ENCODE data around the gene TRABD2B. TPM values are rescaled to one million over a fixed set of nuclear protein-coding genes. Genes with fewer than 3 reads are reported as not detected.

Gene TRABD2B
- total and polyA plus RNA-seq, 2 of the 13 experiments (the other 11 are each of a cell fraction or from before 2014, with no cell fraction given), result 0.04 TPM; not detected in 1

GRCh38 chr1:47978486-47978885 is 18.7 kb downstream of the TRABD2B start:
- in situ Hi-C loops (cut with HindIII; ENCODE audit: extremely low pct_ligation_motif_present, low pct_unique_long_range_greater_than_20kb), result no loop called here

More at GRCh38 chr1:47978486-47978885, 18.7 kb downstream of the TRABD2B start:
- no peaks in the 10 kb centered on the region for H3K4me1 ChIP-seq (ENCODE audit: insufficient read depth, low read length)
- BruUV-seq (replicated peaks), result no TSS peak
- H2AFZ ChIP-seq (ENCODE audit: low read length), result no peak overlapping the region
- H3K4me3 ChIP-seq (replicated peaks in 1 of 3; ENCODE audit: insufficient read depth in 1 of 3, low read depth in 2 of 3, low read length in 3 of 3), result no peak overlapping the region
- ATAC-seq, result no peak
- H3K27ac ChIP-seq (ENCODE audit: extremely low read length, insufficient read depth, low read length), result no peak overlapping the region
- intact Hi-C loops (cut with micrococcal nuclease; ENCODE audit: unreplicated experiment), result no loop called here
- POLR2A ChIA-PET, result no interaction called here
- WGBS (ENCODE audit: low lambda C conversion rate), result 30% methylated on average over 11 of the region's 12 CpGs
- peaks cover 0 to 9% of the 10 kb centered on the region in 2 experiments; a peak in 2 of 5 replicates for H3K27me3 ChIP-seq (ENCODE audit: control insufficient read depth in 1 of 2, insufficient read depth in 2 of 2, low read length in 2 of 2)
- no peaks in the 10 kb centered on the region for H3K9me3 ChIP-seq (ENCODE audit: low read length)
- DNase-seq (ENCODE audit: low spot score), result no peak
- H3K79me2 ChIP-seq (ENCODE audit: insufficient read depth, low read length), result no peaks in the 10 kb centered on the region
- no peak overlapping the region for H3K4me2 ChIP-seq (ENCODE audit: low read depth, low read length)
- no peaks in the 10 kb centered on the region for H3K36me3 ChIP-seq (replicated peaks in 1 of 2; ENCODE audit: control insufficient read depth in 1 of 2, insufficient read depth in 2 of 2, low read length in 2 of 2)
- CTCF ChIA-PET (ENCODE audit: low intra/inter-chr PET ratio, low total read pairs), result no interaction called here
- TF ChIP-seq RFXAP (CRISPR knock-in tag; IDR thresholded peaks at IDR 0.05; ENCODE audit: borderline replicate concordance), result no peak
- no peak for TF ChIP-seq SKIL (CRISPR knock-in tag; IDR thresholded peaks at IDR 0.05; ENCODE audit: borderline replicate concordance)
- no peak for TF ChIP-seq PLRG1 (conservative IDR thresholded peaks at IDR 0.05)
- TF ChIP-seq PREB (CRISPR knock-in tag; IDR thresholded peaks at IDR 0.05), result no peak
- no peak for TF ChIP-seq LCORL (IDR thresholded peaks at IDR 0.05)
- TF ChIP-seq LCORL (CRISPR knock-in tag; IDR thresholded peaks at IDR 0.05), result no peak
- TF ChIP-seq ZNF792 (CRISPR knock-in tag; IDR thresholded peaks at IDR 0.05), result no peak
- TF ChIP-seq CBFB (CRISPR knock-in tag; IDR thresholded peaks at IDR 0.05), result no peak
- TF ChIP-seq THRA (CRISPR knock-in tag; IDR thresholded peaks at IDR 0.05; ENCODE audit: borderline replicate concordance), result no peak
- no peak for TF ChIP-seq RELA (CRISPR knock-in tag; IDR thresholded peaks at IDR 0.05)
- TF ChIP-seq GATAD2A (CRISPR knock-in tag; IDR thresholded peaks at IDR 0.05), result no peak
- no peak for TF ChIP-seq ZSCAN30 (CRISPR knock-in tag; IDR thresholded peaks at IDR 0.05)
- no peak for TF ChIP-seq KDM5A (IDR thresholded peaks at IDR 0.05; ENCODE audit: borderline replicate concordance, low read length)
- no peak for TF ChIP-seq MYNN (CRISPR knock-in tag; IDR thresholded peaks at IDR 0.05; ENCODE audit: low read depth)
- no peak for TF ChIP-seq IKZF4 (CRISPR knock-in tag; IDR thresholded peaks at IDR 0.05; ENCODE audit: borderline replicate concordance, low read depth, not compliant biosample characterization)
- no peak for TF ChIP-seq ZNF253 (CRISPR knock-in tag; IDR thresholded peaks at IDR 0.05; ENCODE audit: borderline replicate concordance)
- TF ChIP-seq NAIF1 (CRISPR knock-in tag; IDR thresholded peaks at IDR 0.05; ENCODE audit: borderline replicate concordance), result no peak
- no peak for TF ChIP-seq MED13 (CRISPR knock-in tag; IDR thresholded peaks at IDR 0.05)
- TF ChIP-seq RARA (CRISPR knock-in tag; IDR thresholded peaks at IDR 0.05), result no peak
- TF ChIP-seq ZNF513 (CRISPR knock-in tag; conservative IDR thresholded peaks at IDR 0.05), result no peak
- no peak for TF ChIP-seq E2F2 (CRISPR knock-in tag; IDR thresholded peaks at IDR 0.05; ENCODE audit: borderline replicate concordance)
- H4K20me1 ChIP-seq (ENCODE audit: insufficient read depth, low read length), result no peaks in the 10 kb centered on the region
- H3K9ac ChIP-seq (ENCODE audit: insufficient read depth, low read depth, low read length), result no peak overlapping the region
- no peak for FAIRE-seq
